Adrenal gland (tissue), 5 donors: Measurements from ENCODE around the gene RSPH6A.

Experiments used
- POLR2A ChIP-seq, 2 donors: fragments of 450-650 bp; IDR thresholded peaks; one replicate each; pipeline ENCODE4 v1.6.1; 2017; ENCODE audit warnings: antibody characterized with exemption in 2 of 2, mild to moderate bottlenecking in 2 of 2, moderate library complexity in 1 of 2
- TF ChIP-seq, protein P1 (sequence below), 6 experiments: fragments of 450-650 bp in 4 of 6; fragments of 200-600 bp in 2 of 6; sonication (generic) in 1 of 6; IDR thresholded peaks; 1 replicate in 5 of 6; 2 replicates in 1 of 6; pipeline versions ENCODE4 v1.5.1 to v1.8.0; 2016 to 2021; ENCODE audit warnings: antibody characterized with exemption in 6 of 6, mild to moderate bottlenecking in 2 of 6, moderate library complexity in 1 of 6
- donor health status: DM: no; HTN: no; CAD: no.

DNA sequence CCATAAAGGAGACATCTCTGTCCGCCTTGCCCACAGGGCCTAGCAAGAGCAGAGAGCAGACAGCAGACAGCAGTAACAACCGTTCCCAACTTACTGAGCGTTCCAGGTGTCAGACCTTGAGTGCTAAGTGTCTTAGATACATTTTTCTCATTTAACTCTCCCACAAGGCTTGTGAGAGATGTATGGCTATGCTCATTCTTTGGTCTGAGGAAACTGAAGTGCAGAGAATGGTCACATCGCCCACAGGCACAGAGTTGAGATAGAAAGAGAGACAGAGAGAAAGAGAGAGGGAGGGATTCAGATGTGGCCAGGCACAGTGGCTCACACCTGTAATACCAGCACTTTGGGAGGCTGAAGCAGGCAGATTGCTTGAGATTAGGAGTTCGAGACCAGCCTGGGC lies 67.6 kb downstream of the RSPH6A start:
- TF ChIP-seq, protein P1, sequence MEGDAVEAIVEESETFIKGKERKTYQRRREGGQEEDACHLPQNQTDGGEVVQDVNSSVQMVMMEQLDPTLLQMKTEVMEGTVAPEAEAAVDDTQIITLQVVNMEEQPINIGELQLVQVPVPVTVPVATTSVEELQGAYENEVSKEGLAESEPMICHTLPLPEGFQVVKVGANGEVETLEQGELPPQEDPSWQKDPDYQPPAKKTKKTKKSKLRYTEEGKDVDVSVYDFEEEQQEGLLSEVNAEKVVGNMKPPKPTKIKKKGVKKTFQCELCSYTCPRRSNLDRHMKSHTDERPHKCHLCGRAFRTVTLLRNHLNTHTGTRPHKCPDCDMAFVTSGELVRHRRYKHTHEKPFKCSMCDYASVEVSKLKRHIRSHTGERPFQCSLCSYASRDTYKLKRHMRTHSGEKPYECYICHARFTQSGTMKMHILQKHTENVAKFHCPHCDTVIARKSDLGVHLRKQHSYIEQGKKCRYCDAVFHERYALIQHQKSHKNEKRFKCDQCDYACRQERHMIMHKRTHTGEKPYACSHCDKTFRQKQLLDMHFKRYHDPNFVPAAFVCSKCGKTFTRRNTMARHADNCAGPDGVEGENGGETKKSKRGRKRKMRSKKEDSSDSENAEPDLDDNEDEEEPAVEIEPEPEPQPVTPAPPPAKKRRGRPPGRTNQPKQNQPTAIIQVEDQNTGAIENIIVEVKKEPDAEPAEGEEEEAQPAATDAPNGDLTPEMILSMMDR (IDR thresholded peaks at IDR 0.05), result no peak
- TF ChIP-seq POLR2A (IDR thresholded peaks at IDR 0.05), result no peak
